Mononuclear cell (primary cell): ENCODE data around the gene AOC2. TPM values are rescaled to one million over a fixed set of nuclear protein-coding genes. Genes with fewer than 3 reads are reported as not detected.
"Not testable (repeated sequence)": the region's sequence is repeated elsewhere in the genome, so short reads cannot be mapped to it uniquely, and the experiment has no call there.

Experiments
- H3K27me3 ChIP-seq: 2 replicates; pipeline ENCODE4 v1.6.0; 2011; ENCODE audit warnings: low read length, control low read depth; ENCODE audit not compliant: insufficient read depth
- H3K4me1 ChIP-seq: 2 replicates; pipeline ENCODE4 v1.5.1; 2011; ENCODE audit warnings: mild to moderate bottlenecking, low read length, control low read depth; ENCODE audit not compliant: insufficient read depth
- H3K4me3 ChIP-seq: 2 replicates; pipeline ENCODE4 v1.5.1; 2011; ENCODE audit warnings: mild to moderate bottlenecking, low read length, moderate library complexity
- H3K9me3 ChIP-seq: 2 replicates; pipeline ENCODE4 v1.5.1; 2011; ENCODE audit warnings: low read depth, mild to moderate bottlenecking, control low read depth, low read length
- total RNA-seq: library from RNA; depleted of rRNA; stranded (reverse); fragments of >200 nt; gene quantifications from one replicate; pipeline ENCODE4 v1.2.3, GENCODE V29; 2012

The AOC2 gene
- total RNA-seq, 1 donor, result 1.5 TPM

DNA sequence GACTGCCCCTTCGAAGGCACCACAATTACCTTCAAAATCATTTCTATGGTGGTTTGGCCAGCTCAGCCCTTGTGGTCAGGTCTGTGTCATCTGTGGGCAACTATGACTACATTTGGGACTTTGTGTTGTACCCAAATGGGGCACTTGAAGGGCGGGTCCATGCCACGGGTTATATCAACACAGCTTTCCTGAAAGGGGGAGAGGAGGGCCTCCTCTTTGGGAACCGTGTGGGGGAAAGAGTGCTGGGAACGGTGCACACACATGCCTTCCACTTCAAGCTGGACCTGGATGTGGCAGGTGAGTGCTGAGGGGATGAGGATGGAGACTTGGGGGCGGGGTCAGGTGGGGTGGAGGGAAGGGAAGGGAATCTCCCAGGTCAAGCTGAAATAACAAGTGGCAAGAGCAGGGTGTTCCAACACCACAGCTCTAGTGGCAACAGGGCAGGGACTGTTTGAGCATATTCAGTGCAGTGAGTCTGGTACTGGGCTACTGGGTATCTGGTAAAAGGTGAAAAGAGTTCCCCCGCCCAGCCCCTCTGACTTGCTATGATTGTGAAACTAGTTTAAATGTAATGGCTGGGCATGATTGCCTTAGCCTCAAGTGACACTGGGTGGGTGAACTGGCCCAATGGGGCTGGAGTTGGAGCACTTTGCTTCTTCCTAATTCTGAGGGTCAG is 1.7 kb downstream of the AOC2 start:
- no peaks in the 10 kb centered on the region for H3K9me3 ChIP-seq
- H3K4me1 ChIP-seq, result peaks cover 22% of the 10 kb centered on the region
- no peaks in the 10 kb centered on the region for H3K27me3 ChIP-seq
- H3K4me3 ChIP-seq, result no peak overlapping the region

DNA sequence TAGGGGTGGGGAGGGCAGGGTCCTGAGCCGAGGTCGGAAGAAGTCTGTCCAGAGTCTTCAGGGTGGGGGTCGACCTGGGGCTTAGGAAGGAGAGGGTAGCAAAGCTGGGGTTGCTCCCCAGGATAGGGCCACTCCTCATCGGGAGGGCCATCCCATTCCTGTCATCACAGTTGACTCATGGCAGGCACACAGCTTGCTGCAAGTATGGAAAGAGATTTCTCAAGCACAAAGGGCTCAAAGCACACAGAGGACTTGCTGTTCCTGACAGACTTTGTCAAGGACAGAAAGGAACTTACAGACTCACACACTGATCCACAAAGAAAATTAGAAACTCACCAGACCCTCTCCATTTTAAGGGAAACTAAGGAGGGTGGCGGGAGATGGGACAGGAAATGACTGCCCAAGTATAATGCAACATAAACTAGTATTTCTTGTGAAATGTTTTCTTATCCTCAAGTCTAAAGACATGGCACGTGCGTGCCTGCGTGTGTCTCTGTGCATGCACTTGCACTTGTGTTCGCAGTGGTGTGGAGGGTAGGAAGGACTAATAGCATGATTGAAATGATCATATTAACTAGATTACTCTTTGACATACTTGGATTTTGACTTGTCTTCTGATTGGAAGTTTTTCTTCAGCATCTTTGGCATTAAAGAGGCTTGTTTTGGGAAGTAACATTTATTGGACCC is 2.4 kb downstream of the AOC2 start:
- peaks cover 22% of the 10 kb centered on the region for H3K4me1 ChIP-seq
- H3K9me3 ChIP-seq, result no peaks in the 10 kb centered on the region
- no peaks in the 10 kb centered on the region for H3K27me3 ChIP-seq
- H3K4me3 ChIP-seq, result no peak overlapping the region

DNA sequence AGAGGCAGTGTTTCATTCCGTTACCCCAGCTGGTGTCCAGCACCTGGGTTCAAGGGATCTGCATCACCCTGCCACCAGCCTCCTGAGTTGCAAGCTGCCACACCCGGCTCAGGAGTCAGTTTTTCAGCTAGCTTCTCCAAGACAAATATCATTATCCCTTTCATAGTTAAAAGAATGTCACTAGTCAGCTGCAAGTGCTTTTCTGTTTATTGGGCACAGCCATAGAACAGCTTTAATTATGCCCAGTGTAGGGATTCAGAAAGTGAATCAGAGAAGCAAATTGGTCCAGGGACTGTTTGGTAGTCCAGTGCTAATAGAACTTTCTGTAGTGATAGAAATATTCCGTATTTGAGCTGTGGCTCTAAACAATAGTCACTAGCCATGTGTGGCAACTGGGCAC is 3.7 kb downstream of the AOC2 start:
- H3K4me1 ChIP-seq, result peaks cover 22% of the 10 kb centered on the region
- H3K27me3 ChIP-seq, result no peaks in the 10 kb centered on the region
- H3K4me3 ChIP-seq, result no peak overlapping the region
- no peaks in the 10 kb centered on the region for H3K9me3 ChIP-seq

DNA sequence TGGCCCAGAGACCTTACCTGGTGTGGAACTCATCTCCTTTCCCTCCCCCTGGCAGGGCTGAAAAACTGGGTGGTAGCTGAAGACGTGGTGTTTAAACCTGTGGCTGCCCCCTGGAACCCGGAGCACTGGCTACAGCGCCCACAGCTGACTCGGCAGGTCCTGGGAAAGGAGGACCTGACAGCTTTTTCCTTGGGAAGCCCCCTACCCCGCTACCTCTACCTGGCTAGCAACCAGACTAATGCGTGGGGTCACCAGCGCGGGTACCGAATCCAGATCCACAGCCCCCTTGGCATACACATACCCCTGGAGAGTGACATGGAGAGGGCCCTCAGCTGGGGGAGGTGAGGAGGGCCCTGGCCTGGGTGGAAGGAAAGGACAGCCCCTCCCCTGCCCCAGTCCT is 4.7 kb downstream of the AOC2 start:
- no peak overlapping the region for H3K4me3 ChIP-seq
- peaks cover 19% of the 10 kb centered on the region for H3K4me1 ChIP-seq
- no peaks in the 10 kb centered on the region for H3K27me3 ChIP-seq
- H3K9me3 ChIP-seq, result no peaks in the 10 kb centered on the region

DNA sequence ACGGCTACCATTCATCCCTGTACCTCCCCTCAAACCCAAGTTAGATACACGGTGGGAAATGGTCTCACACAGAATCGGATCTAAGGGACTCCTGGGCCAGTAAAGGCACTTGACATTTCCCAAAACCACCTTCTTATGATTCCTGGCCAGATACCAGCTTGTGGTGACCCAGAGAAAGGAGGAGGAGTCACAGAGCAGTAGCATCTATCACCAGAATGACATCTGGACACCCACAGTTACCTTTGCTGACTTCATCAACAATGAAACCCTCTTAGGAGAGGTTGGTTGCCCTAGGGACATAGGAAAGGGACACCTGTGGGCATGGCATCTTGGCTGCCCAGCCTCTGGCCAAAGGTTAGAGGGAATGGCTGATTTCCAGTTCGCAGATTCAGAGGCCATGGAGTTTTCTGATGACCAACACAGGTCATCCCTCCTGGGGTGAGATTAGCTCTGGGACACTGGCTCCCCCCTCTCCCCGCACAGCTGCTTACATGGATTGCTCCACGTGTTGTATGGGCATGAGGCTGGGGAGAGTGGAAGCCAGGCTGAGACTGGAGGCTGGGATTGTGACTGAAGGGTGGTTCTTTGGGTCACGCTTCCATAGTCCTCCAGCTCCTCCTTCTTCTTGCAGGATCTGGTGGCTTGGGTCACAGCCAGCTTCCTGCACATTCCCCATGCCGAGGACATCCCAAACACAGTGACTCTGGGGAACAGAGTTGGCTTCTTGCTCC is 5.2 kb downstream of the AOC2 start:
- no peak overlapping the region for H3K4me3 ChIP-seq
- no peaks in the 10 kb centered on the region for H3K27me3 ChIP-seq
- H3K9me3 ChIP-seq, result no peaks in the 10 kb centered on the region
- peaks cover 19% of the 10 kb centered on the region for H3K4me1 ChIP-seq

DNA sequence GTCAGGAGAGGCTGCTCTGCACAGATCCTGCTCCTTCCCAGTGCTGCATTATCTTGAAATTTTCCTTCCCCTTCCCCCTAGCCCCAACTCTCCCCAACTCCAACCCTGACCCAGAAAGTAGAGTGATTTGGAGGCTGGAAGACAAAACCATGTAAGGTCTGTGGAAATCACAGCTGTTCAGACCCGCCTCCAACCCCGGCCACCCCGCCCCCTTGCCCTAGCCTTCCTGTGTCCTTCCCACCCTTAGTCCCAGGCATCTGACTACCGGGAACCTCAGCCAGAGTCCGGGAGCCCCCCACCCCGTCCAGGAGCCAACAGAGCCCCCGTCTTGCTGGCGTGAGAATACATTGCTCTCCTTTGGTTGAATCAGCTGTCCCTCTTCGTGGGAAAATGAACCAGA is 6.6 kb downstream of the AOC2 start, which contains the start of gene AOC3:
TSS of gene AOC3 (plus strand) at position 246 of the 400 bp plus-strand sequence. CDS start at position 391, 145 bp downstream.
- Histone ChIP-seq H3K4me1 (peaks cover 17% of the 10 kb centered on the region), H3K4me3 (no peak within 1 kb of the TSS), H3K27me3 (no peaks in the 10 kb centered on the region), H3K9me3 (no peaks in the 10 kb centered on the region)

DNA sequence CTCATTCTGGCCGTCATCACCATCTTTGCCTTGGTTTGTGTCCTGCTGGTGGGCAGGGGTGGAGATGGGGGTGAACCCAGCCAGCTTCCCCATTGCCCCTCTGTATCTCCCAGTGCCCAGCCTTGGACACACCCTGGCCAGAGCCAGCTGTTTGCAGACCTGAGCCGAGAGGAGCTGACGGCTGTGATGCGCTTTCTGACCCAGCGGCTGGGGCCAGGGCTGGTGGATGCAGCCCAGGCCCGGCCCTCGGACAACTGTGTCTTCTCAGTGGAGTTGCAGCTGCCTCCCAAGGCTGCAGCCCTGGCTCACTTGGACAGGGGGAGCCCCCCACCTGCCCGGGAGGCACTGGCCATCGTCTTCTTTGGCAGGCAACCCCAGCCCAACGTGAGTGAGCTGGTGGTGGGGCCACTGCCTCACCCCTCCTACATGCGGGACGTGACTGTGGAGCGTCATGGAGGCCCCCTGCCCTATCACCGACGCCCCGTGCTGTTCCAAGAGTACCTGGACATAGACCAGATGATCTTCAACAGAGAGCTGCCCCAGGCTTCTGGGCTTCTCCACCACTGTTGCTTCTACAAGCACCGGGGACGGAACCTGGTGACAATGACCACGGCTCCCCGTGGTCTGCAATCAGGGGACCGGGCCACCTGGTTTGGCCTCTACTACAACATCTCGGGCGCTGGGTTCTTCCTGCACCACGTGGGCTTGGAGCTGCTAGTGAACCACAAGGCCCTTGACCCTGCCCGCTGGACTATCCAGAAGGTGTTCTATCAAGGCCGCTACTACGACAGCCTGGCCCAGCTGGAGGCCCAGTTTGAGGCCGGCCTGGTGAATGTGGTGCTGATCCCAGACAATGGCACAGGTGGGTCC is 7.2 kb downstream of the AOC2 start:
- H3K27me3 ChIP-seq, H3K9me3 ChIP-seq, H3K4me3 ChIP-seq: not testable (repeated sequence)
- H3K4me1 ChIP-seq, result peaks cover 10% of the 10 kb centered on the region

DNA sequence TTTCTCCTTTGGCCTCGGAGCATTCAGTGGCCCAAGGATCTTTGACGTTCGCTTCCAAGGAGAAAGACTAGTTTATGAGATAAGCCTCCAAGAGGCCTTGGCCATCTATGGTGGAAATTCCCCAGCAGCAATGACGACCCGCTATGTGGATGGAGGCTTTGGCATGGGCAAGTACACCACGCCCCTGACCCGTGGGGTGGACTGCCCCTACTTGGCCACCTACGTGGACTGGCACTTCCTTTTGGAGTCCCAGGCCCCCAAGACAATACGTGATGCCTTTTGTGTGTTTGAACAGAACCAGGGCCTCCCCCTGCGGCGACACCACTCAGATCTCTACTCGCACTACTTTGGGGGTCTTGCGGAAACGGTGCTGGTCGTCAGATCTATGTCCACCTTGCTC is 8.0 kb downstream of the AOC2 start:
- Histone ChIP-seq H3K4me1 (peaks cover 3% of the 10 kb centered on the region), H3K9me3 (no peaks in the 10 kb centered on the region), H3K4me3 (no peak overlapping the region), H3K27me3 (no peaks in the 10 kb centered on the region)

DNA sequence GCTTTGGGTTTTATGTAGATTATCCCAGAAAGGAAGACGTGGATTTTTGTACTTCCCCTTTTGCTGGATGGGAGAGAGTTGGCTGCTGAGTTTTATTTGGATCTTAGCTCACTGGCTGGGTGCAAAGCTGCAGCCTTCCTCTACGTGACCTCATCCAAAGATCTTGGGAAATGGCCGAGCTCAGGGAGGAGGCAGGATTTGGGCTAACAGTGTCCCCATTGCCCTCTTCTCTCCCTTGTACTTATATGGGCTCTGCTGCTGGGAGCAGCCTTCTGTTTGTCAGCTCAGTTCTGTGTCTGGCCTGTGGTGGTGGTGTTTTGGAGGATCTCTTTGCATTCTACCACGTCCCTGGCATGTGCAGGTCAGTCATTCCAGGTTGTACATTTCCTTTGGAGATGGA is 8.6 kb downstream of the AOC2 start:
- no peaks in the 10 kb centered on the region for H3K9me3 ChIP-seq
- H3K27me3 ChIP-seq, result no peaks in the 10 kb centered on the region
- H3K4me3 ChIP-seq, result no peak overlapping the region
- no peaks in the 10 kb centered on the region for H3K4me1 ChIP-seq

DNA sequence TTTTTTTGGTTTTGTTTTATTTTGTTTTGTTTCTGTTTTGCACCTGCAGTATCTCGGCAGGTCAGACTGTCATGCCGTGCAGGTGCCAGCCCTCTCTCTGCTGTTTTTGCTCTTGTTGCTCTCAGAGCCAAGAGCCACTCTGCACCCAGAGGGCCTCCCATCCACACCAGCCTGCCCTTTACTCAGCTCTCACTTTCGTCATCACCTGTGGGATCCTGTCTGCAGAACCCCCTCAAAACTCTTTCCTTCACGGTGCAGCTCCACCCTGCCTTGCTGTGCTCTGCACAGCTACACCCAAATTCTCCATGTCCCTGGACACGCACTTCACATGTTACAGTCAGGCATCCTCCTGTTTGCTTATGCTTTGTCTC is 9.2 kb downstream of the AOC2 start:
- H3K4me3 ChIP-seq, result no peak overlapping the region
- no peaks in the 10 kb centered on the region for H3K4me1 ChIP-seq
- no peaks in the 10 kb centered on the region for H3K9me3 ChIP-seq
- no peaks in the 10 kb centered on the region for H3K27me3 ChIP-seq

DNA sequence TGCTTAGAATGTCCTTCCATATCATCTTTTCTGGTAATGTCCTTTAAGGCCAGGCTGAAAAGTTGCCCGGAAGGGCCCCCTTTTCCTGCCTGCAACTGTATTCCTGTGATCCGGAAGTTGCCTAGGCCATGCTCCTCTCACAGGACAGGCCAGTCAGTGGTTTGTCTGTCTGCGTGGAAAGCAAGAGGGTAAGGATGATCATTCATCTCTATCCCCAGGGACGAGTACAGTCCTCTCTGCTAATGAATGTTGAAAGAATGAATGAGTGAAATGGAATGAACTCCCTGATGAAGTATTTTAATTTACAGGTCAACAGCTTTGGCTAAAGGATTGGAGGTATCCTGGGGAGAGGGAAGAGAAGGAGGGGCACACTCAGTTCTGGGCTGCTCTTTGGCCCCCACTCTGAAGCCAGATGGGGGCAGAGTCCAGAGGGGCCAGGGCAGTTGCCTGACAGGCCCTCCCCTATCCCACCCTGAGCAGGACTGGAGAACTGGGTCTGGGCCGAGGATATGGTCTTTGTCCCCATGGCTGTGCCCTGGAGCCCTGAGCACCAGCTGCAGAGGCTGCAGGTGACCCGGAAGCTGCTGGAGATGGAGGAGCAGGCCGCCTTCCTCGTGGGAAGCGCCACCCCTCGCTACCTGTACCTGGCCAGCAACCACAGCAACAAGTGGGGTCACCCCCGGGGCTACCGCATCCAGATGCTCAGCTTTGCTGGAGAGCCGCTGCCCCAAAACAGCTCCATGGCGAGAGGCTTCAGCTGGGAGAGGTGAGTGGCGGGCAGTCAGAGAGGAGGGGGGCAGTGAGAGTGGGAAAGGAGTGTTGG is 9.8 kb downstream of the AOC2 start:
- H3K4me1 ChIP-seq, result no peaks in the 10 kb centered on the region
- no peak overlapping the region for H3K4me3 ChIP-seq
- no peaks in the 10 kb centered on the region for H3K9me3 ChIP-seq
- no peaks in the 10 kb centered on the region for H3K27me3 ChIP-seq

DNA sequence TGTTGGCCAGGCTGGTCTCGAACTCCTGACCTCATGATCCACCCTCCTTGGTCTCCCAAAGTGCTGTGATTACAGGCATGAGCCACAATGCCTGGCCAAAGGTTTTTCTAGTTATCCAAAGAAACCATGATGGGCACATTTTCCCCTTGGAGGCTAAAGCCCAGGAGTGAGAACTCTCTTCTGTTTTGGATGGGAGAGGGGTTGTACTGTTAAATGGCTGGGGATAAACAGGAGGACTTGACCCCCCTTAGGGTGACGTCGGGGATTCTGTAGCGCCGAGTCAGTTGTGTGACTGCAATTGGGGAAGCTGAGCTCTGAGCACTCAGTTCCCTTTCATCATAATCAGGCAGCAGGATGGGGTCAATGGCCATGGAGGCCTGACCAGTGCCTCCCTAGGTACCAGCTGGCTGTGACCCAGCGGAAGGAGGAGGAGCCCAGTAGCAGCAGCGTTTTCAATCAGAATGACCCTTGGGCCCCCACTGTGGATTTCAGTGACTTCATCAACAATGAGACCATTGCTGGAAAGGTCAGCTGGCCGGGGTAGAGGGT is 10.7 kb downstream of the AOC2 start:
- Histone ChIP-seq H3K4me3 (no peak overlapping the region), H3K9me3 (no peaks in the 10 kb centered on the region), H3K4me1 (no peaks in the 10 kb centered on the region), H3K27me3 (no peaks in the 10 kb centered on the region)

DNA sequence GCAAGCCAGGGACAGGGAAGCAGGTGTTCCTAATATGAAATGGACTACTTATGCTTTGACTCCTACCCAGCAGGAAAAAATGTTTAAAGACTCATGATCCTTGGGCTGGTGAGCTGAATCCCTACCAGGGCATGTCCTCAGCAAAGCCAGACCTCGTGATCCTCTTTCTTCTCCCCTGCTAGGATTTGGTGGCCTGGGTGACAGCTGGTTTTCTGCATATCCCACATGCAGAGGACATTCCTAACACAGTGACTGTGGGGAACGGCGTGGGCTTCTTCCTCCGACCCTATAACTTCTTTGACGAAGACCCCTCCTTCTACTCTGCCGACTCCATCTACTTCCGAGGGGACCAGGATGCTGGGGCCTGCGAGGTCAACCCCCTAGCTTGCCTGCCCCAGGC is 11.7 kb downstream of the AOC2 start:
- H3K9me3 ChIP-seq, H3K4me3 ChIP-seq, H3K4me1 ChIP-seq, H3K27me3 ChIP-seq: not testable (repeated sequence)

DNA sequence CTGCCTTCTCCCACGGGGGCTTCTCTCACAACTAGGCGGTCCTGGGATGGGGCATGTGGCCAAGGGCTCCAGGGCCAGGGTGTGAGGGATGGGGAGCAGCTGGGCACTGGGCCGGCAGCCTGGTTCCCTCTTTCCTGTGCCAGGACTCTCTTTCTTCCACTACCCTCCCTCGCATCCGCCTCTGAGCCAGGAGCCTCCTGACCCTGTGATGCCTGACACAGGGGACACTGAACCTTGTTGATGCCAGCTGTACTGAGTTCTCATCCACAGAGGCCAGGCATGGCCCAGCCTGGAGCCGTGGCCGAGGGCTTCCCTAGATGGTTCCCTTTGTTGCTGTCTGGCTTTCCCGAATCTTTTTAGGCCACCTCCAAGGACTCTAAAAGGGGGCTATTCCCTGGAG is 12.1 kb downstream of the AOC2 start:
- not testable (repeated sequence) for H3K4me3 ChIP-seq, H3K27me3 ChIP-seq, H3K9me3 ChIP-seq, H3K4me1 ChIP-seq
